ENCODE data around the gene SPDYE6.

DNA sequence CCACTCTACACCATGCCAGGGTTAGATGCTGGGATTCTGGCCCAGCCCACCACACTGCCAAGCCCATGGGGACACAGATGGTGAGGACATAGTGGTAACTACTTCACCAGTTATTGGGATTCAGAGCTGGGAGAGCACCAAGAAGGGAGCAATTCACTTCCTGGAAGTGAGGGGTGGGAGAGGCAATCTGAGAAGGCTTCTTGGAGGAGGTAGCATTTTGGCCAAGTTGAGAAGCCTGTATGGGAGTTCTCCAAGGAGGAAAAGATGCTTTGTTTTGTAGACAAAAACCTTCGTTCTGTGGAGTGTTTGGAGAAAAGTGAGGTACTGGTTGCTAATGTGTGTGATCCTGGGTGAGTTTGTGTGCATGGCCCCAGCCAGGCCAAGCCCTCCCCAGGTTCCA, 36.1 kb upstream of the SPDYE6 start:
- TF ChIP-seq, protein P1, sequence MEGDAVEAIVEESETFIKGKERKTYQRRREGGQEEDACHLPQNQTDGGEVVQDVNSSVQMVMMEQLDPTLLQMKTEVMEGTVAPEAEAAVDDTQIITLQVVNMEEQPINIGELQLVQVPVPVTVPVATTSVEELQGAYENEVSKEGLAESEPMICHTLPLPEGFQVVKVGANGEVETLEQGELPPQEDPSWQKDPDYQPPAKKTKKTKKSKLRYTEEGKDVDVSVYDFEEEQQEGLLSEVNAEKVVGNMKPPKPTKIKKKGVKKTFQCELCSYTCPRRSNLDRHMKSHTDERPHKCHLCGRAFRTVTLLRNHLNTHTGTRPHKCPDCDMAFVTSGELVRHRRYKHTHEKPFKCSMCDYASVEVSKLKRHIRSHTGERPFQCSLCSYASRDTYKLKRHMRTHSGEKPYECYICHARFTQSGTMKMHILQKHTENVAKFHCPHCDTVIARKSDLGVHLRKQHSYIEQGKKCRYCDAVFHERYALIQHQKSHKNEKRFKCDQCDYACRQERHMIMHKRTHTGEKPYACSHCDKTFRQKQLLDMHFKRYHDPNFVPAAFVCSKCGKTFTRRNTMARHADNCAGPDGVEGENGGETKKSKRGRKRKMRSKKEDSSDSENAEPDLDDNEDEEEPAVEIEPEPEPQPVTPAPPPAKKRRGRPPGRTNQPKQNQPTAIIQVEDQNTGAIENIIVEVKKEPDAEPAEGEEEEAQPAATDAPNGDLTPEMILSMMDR (IDR thresholded peaks at IDR 0.05) = no peak
- TF ChIP-seq ZFX (IDR thresholded peaks at IDR 0.05; ENCODE audit: borderline replicate concordance) = no peak

Measured in 22Rv1 (cell line).